Measurements from ENCODE around the gene SSC4D.
"Not testable (repeated sequence)": the region's sequence is repeated elsewhere in the genome, so short reads cannot be mapped to it uniquely, and the experiment has no call there.

Gene SSC4D

GRCh38 chr7:76430211-76430610 lies 20.7 kb upstream of the SSC4D start:
- DNase-seq (ENCODE audit: low read depth) = no peak
- H3K4me3 ChIP-seq (replicated peaks; ENCODE audit: low read depth, low read length) = no peak overlapping the region
- no peak for TF ChIP-seq CTCF (IDR thresholded peaks at IDR 0.05; ENCODE audit: low read length, missing control alignments)

GRCh38 chr7:76428868-76429805 lies 19.6 kb upstream of the SSC4D start:
- H3K4me3 ChIP-seq (replicated peaks; ENCODE audit: low read depth, low read length) = no peak overlapping the region
- no peak for TF ChIP-seq CTCF (IDR thresholded peaks at IDR 0.05; ENCODE audit: low read length, missing control alignments)
- DNase-seq (ENCODE audit: low read depth) = peak; percentile 40

DNA sequence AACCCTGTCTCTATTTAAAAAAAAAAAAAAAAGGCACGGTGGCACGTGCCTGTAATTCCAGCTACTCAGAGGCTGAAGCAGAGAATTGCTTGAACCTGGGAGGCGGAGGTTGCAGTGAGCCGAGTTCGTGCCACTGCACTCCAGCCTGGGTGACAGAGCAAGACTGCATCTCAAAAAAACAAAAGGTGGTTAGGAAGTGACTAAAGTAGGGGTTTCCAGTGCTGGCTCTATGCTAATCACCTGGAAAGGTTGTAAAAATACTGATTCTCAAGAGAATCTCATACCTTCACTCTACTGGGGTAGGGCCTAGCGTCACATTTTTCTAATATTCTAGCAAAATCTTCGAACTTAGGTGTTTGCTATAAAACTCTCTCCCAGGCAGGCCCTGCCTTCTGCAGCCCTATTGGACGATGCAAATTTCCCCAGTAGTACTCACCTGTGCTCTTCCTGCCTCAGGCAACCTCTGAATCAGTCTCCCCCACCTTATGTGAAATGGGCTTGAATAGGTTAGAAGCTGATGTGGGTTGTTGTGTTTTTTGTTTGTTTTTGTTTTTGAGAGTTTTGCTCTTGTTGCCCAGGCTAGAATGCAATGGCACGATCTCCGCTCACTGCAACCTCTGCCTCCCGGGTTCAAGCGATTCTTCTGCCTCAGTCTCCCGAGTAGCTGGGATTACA lies 18.8 kb upstream of the SSC4D start:
- TF ChIP-seq CTCF (IDR thresholded peaks at IDR 0.05; ENCODE audit: low read length, missing control alignments) = no peak
- no peak for DNase-seq (ENCODE audit: low read depth)
- no peak overlapping the region for H3K4me3 ChIP-seq (replicated peaks; ENCODE audit: low read depth, low read length)

GRCh38 chr7:76427635-76428034 lies 18.1 kb upstream of the SSC4D start:
- no peak for TF ChIP-seq CTCF (IDR thresholded peaks at IDR 0.05; ENCODE audit: low read length, missing control alignments)
- H3K4me3 ChIP-seq (replicated peaks; ENCODE audit: low read depth, low read length) = no peak overlapping the region
- no peak for DNase-seq (ENCODE audit: low read depth)

DNA sequence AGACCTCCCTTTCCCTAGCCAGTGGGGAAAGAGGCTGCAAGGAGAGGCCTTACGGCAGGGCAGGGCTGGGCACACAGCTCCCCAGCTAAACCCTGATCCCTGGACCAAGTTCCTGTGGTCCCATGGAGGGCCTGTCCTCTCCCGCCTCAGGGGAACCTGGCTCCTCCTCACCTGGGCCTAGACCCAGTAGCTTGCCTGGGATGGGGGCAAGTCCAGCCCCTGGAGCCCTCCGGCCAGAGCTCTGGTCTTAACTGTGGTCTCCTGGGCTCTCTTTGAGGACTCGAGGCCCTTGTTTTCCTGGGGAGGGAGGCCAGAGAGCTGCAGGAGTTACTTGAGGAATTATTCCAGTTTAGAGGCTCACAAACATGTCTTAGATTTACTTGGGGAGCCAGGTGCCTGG lies 16.7 kb upstream of the SSC4D start:
- TF ChIP-seq CTCF (IDR thresholded peaks at IDR 0.05; ENCODE audit: low read length, missing control alignments) = no peak
- H3K4me3 ChIP-seq (replicated peaks; ENCODE audit: low read depth, low read length) = no peak overlapping the region
- no peak for DNase-seq (ENCODE audit: low read depth)

DNA sequence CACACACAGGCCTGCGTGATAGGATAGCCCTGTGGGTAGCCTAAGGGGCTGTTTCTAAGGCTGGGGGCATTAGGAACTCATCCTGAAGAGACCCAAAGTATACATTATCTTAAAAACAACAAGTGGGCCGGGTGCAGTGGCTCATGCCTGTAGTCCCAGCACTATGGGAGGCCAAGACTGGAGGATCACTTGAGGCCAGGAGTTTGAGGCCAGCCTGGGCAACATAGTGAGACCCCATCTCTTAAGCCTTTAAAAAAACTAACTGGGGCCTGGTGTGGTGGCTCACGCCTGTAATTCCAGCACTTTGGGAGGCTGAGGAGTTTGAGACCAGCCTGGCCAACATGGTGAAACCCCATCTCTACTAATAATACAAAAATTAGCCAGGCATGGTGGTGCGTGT lies 16.1 kb upstream of the SSC4D start:
- not testable (repeated sequence) for H3K4me3 ChIP-seq (replicated peaks; ENCODE audit: low read depth, low read length); DNase-seq (ENCODE audit: low read depth)

DNA sequence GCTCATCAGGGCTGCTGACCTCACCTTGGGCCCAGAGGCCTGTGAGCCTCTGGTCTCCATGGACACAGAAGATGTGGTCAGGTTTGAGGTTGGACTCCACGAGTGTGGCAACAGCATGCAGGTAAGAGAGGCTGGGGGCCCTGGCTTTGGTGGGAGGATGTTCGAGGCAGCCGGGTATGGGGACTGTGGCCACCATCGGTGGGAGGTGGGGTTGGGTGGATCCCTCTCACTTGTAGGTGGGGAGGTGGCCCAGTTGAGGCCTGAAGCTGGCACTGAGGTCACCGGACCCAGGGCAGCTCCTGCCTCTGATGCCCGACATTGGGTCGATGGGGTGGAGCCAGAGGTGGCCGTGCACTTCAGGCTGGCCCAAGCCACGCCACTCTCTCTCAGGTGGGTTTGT lies 15.7 kb upstream of the SSC4D start:
- DNase-seq (ENCODE audit: low read depth) = no peak
- no peak for TF ChIP-seq CTCF (IDR thresholded peaks at IDR 0.05; ENCODE audit: low read length, missing control alignments)

More for the DNA sequence above, 15.7 kb upstream of the SSC4D start:
- H3K4me3 ChIP-seq (replicated peaks; ENCODE audit: low read depth, low read length) = no peak overlapping the region

Measured in fibroblast of pulmonary artery (primary cell).